ENCODE data around the gene CAST. TPM values are rescaled to one million over a fixed set of nuclear protein-coding genes. Genes with fewer than 3 reads are reported as not detected.
A peak's percentile ranks its signal among the peaks of the same experiment; 100 is the strongest.

Gene CAST
- total RNA-seq, 4 donors from 2014 or later, result 415 to 523 (median 468) TPM

DNA sequence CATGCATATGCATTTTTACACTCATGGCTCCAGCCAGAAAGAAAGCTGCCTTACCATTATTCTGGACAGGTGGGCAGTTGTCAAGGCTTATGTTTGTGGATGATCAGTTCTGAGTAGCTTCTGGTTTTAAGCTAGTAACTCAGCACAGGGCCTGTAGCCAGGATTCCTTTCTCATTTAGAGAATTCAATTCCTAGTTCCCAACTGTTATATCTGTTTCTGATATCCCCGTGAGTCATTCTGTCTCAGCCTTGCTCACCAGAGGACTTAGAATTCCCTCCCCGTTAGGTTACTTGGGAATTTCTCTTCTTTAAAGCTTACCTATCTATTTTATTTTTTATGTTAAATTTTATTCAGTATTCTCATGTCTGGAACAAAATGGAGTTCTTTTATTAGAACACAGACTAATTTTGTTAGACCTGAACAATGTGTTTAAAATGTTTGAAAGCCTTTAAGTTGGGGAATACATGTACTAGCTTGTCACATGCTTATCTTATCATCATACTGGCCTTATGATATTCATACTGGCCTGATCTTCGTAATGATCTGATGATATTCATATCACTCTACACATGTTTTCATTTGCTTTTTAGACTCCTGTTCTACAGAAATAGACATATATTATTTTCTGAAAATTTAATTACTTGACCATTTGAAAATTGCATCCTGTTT is 47.1 kb downstream of the CAST start:
- no peak overlapping the region for H3K4me3 ChIP-seq (ENCODE audit: low read depth, poor library complexity, severe bottlenecking)
- TF ChIP-seq POLR2A (IDR thresholded peaks at IDR 0.05), result no peak
- TF ChIP-seq, protein P1, sequence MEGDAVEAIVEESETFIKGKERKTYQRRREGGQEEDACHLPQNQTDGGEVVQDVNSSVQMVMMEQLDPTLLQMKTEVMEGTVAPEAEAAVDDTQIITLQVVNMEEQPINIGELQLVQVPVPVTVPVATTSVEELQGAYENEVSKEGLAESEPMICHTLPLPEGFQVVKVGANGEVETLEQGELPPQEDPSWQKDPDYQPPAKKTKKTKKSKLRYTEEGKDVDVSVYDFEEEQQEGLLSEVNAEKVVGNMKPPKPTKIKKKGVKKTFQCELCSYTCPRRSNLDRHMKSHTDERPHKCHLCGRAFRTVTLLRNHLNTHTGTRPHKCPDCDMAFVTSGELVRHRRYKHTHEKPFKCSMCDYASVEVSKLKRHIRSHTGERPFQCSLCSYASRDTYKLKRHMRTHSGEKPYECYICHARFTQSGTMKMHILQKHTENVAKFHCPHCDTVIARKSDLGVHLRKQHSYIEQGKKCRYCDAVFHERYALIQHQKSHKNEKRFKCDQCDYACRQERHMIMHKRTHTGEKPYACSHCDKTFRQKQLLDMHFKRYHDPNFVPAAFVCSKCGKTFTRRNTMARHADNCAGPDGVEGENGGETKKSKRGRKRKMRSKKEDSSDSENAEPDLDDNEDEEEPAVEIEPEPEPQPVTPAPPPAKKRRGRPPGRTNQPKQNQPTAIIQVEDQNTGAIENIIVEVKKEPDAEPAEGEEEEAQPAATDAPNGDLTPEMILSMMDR (IDR thresholded peaks at IDR 0.05), result no peak
- 30 to 34% methylated on average over 3 of the region's 3 CpGs for WGBS, 2 donors
- no peak for DNase-seq (ENCODE audit: low spot score in 2 of 2)
- intact Hi-C loops (cut with DNase I; ENCODE audit: low total_unique reads), result no loop called here

DNA sequence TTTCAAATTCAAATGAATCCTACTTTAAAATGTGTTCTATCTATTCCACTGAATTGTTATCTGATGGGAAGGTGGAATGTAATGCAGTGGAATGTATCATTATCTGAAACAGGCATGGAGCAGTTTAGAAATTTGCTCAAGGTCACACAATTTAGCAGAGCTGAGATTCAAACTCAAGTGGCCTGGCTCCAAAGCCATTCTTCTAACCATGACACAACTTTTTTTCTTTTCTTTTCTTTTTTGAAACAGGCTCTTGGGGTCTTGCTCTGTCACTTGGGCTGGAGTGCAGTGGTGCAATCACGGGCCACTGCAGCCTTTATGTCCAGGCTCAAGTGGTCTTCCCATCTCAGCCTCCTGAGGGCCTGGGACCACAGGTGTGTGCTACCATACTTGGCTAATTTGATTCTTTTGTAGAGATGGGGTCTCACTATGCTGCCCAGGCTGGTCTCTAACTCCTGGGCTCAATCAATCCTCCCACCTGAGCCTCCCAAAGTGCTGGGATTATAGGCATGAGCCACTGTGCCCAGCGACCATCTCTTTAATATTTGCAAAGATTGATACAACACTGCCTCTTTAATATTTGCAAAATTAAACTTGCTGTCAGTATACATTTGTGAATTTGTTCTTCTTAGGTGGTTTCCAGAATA is 50.0 kb downstream of the CAST start:
- no peak overlapping the region for H3K4me3 ChIP-seq (ENCODE audit: low read depth, poor library complexity, severe bottlenecking)
- DNase-seq (ENCODE audit: low spot score in 2 of 2), result no peak
- WGBS, 2 donors, result 91 to 98% methylated on average over 2 of the region's 2 CpGs
- intact Hi-C loops (cut with DNase I; ENCODE audit: low total_unique reads), result no loop called here
- TF ChIP-seq POLR2A (IDR thresholded peaks at IDR 0.05), result no peak
- TF ChIP-seq, protein P1 (IDR thresholded peaks at IDR 0.05), result no peak

DNA sequence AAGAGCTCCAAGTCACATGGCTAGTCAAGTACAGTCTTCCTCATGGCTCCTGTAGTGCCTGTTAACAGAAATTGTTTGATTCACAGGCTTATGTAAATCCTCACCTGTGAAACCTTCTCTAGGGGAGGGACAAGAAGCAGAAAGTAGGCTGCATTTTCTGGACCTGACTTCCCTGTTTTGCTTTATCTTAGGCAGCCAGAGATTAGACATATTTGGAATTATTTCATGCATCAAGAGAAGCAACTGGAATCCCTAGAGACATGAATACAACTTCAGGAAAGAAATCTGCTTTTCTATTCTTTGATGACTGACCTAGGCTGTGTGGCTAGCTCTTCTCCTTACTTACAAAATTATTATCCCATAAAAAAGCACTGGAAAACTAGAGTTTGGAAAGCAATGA is 52.3 kb downstream of the CAST start:
- intact Hi-C loops (cut with DNase I; ENCODE audit: low total_unique reads), result no loop called here
- no peak overlapping the region for H3K4me3 ChIP-seq (ENCODE audit: low read depth, poor library complexity, severe bottlenecking)
- TF ChIP-seq, protein P1 (IDR thresholded peaks at IDR 0.05), result no peak
- TF ChIP-seq POLR2A (IDR thresholded peaks at IDR 0.05), result no peak
- DNase-seq (ENCODE audit: low spot score in 2 of 2), result no peak

DNA sequence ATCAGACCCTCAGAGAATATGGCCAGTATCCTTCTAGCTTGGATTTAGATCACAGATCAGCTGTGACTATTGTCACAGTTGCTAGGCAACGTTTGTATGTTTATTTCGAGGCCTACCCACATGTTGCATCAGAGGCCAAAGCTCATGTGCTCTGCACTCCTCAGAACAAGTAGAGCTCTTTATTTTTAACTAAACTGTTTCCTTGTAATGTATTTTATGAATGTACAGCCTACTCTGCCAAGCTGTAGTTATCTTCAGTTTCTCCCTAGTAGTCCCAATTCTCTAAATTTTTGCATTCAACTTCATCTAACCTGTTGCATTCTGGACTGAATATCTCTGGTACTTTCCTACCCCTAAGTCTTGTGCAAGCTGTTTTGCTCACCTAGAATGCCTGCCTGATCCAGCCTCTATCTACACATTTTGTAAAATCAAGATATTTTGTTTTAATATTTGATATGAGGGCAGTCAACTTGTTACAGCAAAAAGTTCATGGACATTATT is 52.8 kb downstream of the CAST start:
- no peak overlapping the region for H3K4me3 ChIP-seq (ENCODE audit: low read depth, poor library complexity, severe bottlenecking)
- DNase-seq (ENCODE audit: low spot score in 2 of 2), result peak in 1 of 2 donors; percentile 78
- WGBS, 2 donors, result 0 to 3% methylated on average over 2 of the region's 2 CpGs
- intact Hi-C loops (cut with DNase I; ENCODE audit: low total_unique reads), result no loop called here
- TF ChIP-seq POLR2A (IDR thresholded peaks at IDR 0.05), result no peak
- TF ChIP-seq, protein P1 (IDR thresholded peaks at IDR 0.05), result no peak

DNA sequence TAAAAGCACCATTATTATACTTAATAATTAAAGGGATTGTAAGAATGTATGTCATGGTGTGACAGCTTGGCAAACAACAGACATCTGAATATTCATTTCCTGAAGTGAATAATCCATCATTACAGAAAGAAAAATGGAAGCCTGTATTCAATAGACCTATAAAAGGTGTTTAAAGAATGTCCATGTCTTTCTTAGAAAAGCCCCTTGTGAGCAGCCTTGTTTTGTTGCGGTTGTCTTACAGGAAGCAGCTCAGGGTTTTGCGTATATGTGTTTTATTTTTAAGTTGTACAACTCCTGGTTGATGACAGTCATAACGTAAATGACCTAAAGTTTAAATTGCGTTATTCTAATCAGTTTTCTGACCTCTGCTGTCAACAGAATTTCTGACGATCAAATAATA is 53.8 kb downstream of the CAST start:
- no peak overlapping the region for H3K4me3 ChIP-seq (ENCODE audit: low read depth, poor library complexity, severe bottlenecking)
- TF ChIP-seq POLR2A (IDR thresholded peaks at IDR 0.05), result no peak
- TF ChIP-seq, protein P1 (IDR thresholded peaks at IDR 0.05), result no peak
- DNase-seq (ENCODE audit: low spot score in 2 of 2), result no peak
- 68 to 74% methylated on average over 5 of the region's 5 CpGs for WGBS, 2 donors
- intact Hi-C loops (cut with DNase I; ENCODE audit: low total_unique reads), result no loop called here

All from lower leg skin (tissue), 4 donors.